ENCODE results near the gene FBXO5.

FBXO5 gene

GRCh38 chr6:152948150-152948768 is 34.6 kb downstream of the FBXO5 start:
- no peak for FAIRE-seq

- no peak for FAIRE-seq
Measured at GRCh38 chr6:152946995-152947394, 35.8 kb downstream of the FBXO5 start.

- no peak for FAIRE-seq
Measured at GRCh38 chr6:152946484-152946883, 36.4 kb downstream of the FBXO5 start.

DNA sequence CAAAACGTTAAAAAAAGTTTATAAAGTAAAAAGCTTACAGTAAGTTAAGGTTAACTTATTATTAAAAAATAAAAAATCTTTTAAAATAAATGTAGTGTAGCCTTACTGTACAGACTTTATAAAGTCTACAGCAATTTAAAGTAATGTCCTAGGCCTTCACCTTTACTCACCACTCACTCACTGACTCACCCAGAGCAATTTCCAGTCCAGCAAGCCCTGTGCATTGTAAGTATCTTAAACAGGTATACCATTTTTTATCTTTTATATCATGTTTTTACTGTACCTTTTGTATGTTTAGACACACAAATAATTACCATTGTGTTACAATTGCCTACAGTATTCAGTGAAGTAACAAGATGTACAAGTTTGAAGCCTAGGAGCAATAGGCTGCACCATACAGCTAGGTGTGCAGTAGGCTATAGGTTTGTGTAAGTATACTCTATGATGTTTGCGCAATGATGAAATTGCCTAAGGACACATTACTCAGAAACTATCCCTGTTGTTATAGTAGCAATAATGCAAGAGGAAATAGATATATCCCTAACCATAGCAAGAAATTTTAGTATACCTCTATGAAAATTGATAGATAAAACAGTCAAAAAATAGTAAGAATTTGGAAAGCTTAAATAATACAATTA is 39.5 kb downstream of the FBXO5 start:
- FAIRE-seq, result no peak

GRCh38 chr6:152942319-152942869 is 40.4 kb downstream of the FBXO5 start:
- FAIRE-seq, result no peak

DNA sequence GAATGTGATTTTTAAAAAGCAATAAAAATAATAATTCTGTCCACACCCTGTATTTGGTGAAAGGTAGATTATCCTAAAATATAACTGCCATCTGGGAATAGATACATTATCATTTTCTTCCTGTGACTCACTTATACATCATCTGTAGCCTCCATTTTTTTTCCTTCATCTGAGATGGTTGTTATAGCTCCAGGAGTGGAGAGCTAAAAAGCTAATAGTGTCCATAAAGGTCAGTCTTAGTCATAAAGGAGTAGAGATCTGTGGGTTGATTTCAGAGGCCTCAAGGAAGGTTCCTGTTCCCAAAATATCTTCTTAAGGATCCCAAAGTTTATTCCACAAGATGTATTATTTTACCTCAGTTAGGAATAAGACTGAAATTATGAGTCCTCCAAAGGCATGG is 41.1 kb downstream of the FBXO5 start:
- no peak for FAIRE-seq

DNA sequence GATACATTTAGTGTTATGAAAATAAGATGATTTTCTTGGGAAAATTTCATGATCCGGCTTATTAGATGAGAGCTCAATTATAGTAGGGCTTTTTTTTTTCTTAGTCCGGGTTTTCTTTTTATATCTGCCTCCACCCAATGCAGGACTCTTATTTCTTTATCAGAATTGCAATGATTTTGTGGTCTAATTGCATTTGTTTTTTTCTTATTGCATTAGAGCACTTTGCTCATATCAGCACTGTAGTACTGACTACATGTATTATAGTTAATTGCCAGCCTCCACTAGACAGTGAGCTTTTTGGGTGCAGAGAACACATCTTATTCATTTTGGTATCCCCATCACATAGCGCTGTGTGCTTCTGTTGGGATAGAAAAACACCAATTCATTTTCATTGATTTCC is 50.0 kb downstream of the FBXO5 start:
- no peak for FAIRE-seq

- no peak for FAIRE-seq
Measured at GRCh38 chr6:152922706-152923105, 60.1 kb downstream of the FBXO5 start.

Measured in endometrium (tissue), 2 donors.